Hepatocyte (in vitro differentiated cells): ENCODE measurements around the gene CFAP99.

Experiments
- CTCF ChIP-seq: fragments of 200-600 bp; sonication (generic); IDR thresholded peaks from 2 replicates; pipeline ENCODE4 v1.5.1; 2016; ENCODE audit warnings: antibody characterized with exemption, mild to moderate bottlenecking; ENCODE audit not compliant: poor library complexity
- EZH2phosphoT487 ChIP-seq: fragments of 200-600 bp; sonication (generic); IDR thresholded peaks from one replicate; pipeline ENCODE4 v1.6.1; 2018; ENCODE audit warnings: antibody characterized with exemption, mild to moderate bottlenecking, low read depth, moderate library complexity; ENCODE audit not compliant: unreplicated experiment, severe bottlenecking

DNA sequence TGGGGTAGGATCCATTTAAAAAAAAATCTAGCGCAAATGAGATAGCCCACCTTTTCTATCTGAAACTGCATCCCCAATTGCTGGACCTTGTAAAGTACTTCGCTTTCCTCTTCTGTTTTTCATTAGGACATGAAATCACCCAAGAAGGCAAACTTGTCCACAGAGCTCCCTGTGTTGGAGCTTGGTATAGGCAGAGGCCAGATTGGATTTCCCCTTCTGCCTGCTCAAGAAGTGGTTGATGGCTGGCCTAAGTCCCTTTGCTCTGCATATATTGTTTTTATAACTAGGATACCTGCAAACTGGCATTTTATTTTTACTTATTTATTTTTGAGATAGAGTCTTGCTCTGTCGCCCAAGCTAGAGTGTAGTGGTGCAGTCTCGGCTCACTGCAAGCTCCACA, 78.6 kb downstream of the CFAP99 start:
- TF ChIP-seq CTCF (no peak), EZH2phosphoT487 (no peak)
